Stimulated activated CD8-positive, alpha-beta memory T cell treated with anti-CD3 and anti-CD28 coated beads, Interleukin-7, amount 100 ng/mL, for 1 hour (primary cell): ENCODE data around the gene COL20A1.
"Not testable (repeated sequence)": the region's sequence is repeated elsewhere in the genome, so short reads cannot be mapped to it uniquely, and the experiment has no call there.

Experiments used
- DNase-seq, 2 donors: peaks; one replicate each; pipeline ENCODE4 v3.0.0-alpha.2; 2020; ENCODE audit warnings: low read depth in 2 of 2

COL20A1 gene

GRCh38 chr20:63333241-63333836 is 40.4 kb downstream of the COL20A1 start:
- DNase-seq: no peak

DNA sequence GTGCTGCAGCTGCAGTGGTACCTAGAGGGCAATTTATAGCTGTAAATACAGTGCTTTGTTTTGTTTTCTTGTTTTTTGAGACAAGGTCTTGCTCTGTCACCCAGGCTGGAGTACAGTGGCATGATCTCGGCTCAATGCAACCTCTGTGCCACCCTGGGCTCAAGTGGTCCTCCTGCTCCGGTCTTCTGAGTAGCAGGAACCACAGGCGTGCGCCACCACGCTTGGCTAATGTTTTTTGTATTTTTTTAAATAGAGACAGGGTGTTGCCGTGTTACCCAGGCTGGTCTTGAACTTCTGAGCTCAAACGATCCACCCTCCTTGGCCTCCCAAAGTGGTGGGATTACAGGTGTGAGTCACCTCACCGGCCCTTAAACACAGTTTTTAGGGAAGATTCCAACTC is 41.4 kb downstream of the COL20A1 start:
- no peak for DNase-seq

DNA sequence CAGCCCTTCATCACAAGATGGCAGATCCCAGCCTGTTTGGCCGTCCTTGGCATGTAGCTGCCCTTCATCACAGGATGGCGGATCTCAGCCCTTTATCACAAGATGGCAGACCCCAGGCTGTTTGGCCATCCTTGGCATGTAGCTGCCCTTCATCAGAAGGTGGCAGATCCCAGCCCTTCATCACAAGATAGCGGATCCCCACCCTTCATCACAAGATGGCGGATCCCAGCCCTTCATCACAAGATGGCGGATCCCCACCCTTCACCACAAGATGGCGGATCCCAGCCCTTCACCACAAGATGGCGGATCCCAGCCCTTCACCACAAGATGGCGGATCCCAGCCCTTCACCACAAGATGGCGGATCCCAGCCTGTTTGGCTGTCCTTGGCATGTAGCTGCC is 42.1 kb downstream of the COL20A1 start:
- DNase-seq: not testable (repeated sequence)

- DNase-seq: no peak
Observed at GRCh38 chr20:63335711-63336110, 42.7 kb downstream of the COL20A1 start.

- no peak for DNase-seq
Observed at GRCh38 chr20:63336232-63336752, 43.3 kb downstream of the COL20A1 start.

- DNase-seq: no peak
Observed at GRCh38 chr20:63337786-63338420, 44.9 kb downstream of the COL20A1 start.

GRCh38 chr20:63339154-63340094 is 46.4 kb downstream of the COL20A1 start:
- not testable (repeated sequence) for DNase-seq

- not testable (repeated sequence) for DNase-seq
Observed at GRCh38 chr20:63340158-63340688, 47.2 kb downstream of the COL20A1 start.

- no peak for DNase-seq
Observed at GRCh38 chr20:63342561-63343459, 49.8 kb downstream of the COL20A1 start.

DNA sequence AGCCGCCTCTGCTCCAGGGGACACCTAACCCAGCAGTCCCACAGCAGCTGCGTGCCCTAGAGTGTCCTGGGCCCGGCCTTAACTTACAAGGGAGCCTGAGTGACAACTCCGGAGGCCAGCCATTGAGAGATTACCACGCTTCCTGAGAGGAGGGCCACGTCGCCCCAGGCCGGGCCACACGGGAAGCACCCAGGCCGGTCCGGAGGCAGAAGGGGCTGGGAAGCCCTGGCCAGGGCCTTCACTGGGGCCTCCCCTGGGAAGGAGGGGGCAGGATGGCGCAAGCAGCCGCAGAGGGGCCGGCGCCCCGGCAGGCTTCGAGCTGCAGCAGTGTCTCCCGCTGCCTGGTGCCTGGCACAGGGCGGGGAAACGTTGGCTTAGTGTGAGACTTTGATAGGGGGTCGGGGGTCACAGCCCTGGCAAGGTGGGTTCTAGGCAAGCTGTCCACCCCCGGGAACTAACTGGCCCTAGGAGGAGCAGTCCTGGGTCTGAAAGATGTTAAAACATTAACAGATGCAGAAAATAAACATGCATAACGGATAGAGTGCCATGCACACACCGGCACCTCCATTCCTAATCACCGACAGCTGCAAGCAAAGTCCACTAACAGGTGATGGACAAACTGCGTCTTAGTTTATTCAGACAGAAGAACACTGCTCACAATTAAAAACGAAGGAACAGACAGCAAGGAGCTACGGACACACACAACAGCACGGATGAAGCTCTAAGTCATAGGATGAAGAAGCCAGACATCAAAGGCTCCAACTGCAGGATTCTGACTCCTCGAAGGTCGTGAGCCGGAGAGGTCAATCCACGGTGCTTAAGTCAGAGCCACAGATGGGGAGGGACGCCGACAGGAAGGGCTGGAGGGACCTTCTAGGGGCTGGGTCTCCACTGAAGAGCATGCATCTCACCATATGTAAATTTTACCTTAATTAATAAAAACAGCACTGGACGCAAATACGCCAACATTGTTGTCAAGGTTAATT is 50.8 kb downstream of the COL20A1 start:
- DNase-seq: no peak

DNA sequence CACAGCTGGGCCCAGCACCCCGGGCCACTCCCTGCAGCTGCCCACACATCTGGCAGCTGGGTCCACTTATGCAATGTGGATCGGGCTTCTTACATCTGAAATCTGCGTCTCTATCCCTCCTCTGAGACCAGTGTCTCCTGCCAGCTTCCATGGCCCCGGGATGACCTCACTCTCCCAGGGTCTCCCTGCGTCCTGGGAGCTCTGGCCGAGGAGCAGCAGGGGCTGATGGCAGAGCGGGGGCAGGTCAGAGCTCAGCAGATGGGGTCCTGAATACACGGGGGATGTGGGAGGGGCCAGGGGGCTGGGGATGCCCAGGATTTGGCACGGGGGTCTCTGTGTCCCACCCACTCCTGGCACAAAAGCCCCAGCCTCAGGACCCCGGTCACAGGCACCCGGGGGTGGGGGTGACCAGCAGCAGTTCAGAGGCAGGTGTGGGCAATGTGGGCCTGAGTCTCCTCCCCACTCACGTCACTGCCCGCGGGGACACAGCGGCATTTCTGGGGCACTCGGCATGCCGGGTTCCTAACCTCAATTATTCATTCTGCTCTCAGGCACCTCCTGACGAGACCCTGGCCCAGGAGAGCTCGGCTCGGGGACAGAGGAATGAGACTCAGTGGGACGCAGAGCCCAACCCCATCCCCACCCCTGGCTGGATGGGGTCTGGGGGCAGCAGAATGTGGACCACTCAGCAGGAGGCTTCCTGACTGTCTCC is 51.8 kb downstream of the COL20A1 start:
- no peak for DNase-seq

GRCh38 chr20:63345328-63346100 is 52.5 kb downstream of the COL20A1 start:
- no peak for DNase-seq

DNA sequence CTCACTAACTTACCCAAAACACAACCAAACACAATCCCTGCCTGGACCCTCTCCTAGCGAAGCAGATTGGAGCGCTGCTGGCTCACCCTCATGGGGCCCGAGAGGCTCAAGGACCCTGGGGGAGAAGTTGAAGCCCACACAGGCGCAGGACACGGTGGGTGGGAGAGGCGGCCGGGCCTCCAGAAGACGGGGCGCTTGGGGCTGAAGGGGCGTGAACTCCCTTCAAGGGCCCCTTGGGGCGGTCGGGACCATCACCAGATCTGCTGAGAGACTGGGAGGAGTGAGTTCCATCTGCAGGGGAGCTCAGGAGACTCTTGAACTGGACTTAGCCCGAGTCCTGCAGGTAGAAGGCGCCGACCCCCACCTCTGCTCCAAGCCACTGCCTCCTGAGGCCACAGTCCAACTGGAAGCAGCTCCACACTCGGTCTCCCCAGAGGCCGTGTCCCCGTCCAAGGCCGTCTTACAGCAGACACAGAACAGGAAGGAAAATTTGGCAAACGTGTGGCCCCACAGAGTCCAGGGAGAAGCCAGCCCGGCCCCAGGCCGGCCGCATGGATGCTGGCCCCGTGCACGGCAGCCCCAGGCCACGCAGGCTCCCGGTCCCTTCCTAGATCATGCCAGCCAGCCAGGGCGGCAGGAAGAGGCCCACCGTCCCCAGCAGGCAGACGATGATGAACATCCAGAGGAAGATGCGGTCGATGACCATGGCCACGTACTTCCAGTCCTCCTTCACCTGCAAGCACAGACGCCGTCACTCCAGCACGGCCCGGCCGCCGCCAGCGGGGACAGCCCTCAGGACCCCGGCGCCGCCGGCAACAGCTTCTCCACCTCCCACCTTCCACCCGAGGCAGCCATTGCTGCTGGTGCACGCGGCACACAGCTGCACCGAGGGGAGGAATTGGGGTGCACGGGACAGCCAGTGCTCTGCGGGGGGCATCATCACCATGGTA is 53.4 kb downstream of the COL20A1 start:
- DNase-seq: no peak

GRCh38 chr20:63347081-63347741 is 54.2 kb downstream of the COL20A1 start:
- no peak for DNase-seq

DNA sequence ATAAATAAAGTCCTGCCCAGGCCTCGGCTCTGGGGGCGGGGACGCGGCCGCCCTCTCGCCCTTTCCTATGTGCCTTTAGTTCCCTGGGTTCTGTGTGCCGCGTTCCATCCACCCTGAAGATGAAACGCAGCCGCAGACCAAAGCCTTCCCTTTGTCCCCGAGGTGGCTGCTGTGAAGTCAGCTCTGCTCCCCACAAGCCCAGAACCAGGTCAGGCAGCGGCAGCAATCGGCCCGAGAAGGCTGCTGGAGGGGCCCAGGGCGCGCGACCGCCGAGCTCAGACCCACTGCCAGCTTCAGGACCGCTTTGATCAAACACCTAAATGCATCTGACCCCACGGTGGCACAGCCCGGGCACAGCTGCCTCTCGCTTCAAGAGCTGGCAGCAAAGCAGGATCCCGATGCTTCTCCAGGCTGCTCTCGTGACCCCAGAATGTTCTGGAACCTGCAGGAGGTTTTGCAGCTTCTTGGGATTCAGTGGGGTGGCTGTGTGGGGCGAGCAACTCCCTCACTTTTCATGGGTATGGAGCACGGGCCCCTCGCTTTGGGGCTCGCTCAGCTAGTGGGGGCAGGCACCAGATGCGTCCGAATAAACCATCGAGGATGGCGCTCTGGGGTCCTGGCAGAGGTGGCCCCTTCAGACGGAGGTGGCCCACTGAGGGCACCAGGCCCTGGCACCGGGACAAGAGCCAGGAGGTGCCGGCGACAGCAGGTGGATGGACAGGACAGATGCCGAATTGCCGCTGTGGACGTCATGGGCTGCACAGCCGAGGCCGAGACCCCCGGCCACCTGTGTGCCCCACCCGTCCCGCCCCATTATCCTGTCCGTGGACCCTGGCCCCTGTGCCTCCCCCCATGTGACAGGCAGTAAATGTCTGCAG is 55.2 kb downstream of the COL20A1 start:
- no peak for DNase-seq
